Measurements from ENCODE around the gene DCAF12.

The DCAF12 gene

DNA sequence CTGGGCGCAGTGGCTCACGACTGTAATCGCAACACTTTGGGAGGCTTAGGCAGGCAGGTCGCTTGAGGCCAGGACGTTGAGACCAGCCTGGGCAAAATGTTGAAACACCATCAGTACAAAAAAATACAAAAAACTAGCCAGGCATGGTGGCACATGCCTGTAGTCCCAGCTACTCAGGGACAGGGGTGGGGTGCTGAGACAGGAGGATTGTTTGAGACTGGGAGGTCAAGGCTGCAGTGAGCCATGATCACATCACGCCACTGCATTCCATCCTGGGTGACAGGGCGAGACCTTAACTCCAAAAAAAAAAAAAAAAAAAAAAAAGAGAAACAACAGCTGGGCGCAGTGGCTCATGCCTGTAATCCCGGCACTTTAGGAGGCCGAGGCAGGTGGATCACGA is 23.7 kb downstream of the DCAF12 start:
- TF ChIP-seq POLR2A (IDR thresholded peaks at IDR 0.05; ENCODE audit: low read length) (no peak), GATA1 (IDR thresholded peaks at IDR 0.05; ENCODE audit: low read depth, low read length) (no peak)
- no peak for DNase-seq

DNA sequence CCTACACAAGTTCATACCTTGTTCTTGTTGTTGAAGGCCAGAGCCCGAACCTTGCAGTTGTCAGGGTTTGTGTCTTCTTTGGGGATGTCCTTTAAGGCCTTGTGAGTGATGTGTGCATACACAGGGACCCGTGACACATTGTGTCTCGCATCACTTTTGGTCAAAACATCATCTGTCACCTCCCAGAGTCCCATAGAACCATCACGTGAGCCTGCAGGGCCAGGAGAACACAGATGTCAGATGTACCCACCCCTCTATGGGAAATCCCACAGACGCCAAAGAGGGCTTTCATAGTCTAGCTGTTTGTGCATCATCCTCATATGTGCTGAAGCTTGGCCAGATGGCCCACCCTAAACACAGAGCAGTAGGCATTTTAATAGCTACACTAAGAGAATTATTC is 28.2 kb downstream of the DCAF12 start:
- TF ChIP-seq GATA1 (IDR thresholded peaks at IDR 0.05; ENCODE audit: low read depth, low read length) (no peak), POLR2A (IDR thresholded peaks at IDR 0.05; ENCODE audit: low read length) (no peak)
- no peak for DNase-seq

DNA sequence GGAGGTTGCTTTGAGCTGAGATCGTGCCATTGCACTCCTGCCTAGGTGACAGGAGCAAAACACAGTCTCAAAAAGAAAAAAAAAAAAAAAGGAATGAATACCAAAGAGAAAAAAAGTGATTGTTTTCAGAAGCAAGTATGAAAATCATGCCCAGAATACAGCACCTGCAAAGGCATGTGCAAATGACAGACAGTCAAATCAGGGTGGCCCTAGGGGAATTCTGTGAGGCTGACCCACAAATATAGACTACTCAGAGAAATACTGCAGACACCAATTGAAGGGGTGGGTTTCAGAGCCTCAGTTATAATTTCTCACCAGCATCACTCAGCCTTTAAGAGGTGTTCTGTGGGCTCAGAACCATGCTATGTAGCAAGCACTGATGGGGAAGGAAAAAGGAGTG is 28.6 kb downstream of the DCAF12 start:
- DNase-seq = no peak
- TF ChIP-seq POLR2A (IDR thresholded peaks at IDR 0.05; ENCODE audit: low read length) (no peak), GATA1 (IDR thresholded peaks at IDR 0.05; ENCODE audit: low read depth, low read length) (no peak)

DNA sequence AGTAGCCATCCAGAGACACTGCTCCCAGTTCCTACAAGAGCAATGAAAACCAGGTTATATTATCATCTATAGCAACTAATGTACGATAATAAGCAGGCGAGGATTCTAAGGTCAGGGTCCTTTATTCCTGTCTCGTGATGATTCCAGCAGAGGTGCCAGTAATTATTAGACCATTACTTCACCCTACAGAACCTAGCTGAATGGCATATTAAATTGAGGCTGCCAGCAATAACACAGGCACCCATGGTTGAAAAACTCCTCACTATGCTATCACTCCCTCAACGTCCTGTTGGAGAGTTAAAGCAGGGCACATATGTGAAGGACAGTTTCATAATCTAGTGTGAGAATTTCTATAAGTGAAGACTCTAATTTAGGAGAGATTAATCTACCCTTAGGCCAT is 29.7 kb downstream of the DCAF12 start:
- TF ChIP-seq GATA1 (IDR thresholded peaks at IDR 0.05; ENCODE audit: low read depth, low read length) (no peak), POLR2A (IDR thresholded peaks at IDR 0.05; ENCODE audit: low read length) (no peak)
- no peak for DNase-seq

DNA sequence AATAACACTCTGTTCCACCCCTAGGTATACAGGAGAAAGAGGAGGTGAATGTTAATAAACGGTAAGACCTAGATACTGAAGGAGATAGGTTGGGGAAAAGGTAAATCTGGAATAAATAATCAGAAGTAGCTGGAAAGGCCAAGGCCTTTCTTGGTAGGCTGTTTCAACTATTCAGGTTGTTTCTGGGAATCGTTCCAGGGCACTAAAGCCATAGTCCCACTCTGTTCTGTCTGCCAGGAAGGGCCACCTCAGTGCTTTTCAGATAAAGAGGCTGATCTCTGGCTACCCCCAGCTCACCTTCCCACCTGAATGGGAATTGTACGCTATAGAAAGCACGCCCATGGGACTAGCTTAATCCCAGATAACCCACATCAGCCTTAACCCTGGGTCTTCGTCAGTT is 32.9 kb downstream of the DCAF12 start:
- no peak for TF ChIP-seq GATA1 (IDR thresholded peaks at IDR 0.05; ENCODE audit: low read depth, low read length)
- TF ChIP-seq POLR2A (IDR thresholded peaks at IDR 0.05; ENCODE audit: low read length) = no peak
- no peak for DNase-seq

DNA sequence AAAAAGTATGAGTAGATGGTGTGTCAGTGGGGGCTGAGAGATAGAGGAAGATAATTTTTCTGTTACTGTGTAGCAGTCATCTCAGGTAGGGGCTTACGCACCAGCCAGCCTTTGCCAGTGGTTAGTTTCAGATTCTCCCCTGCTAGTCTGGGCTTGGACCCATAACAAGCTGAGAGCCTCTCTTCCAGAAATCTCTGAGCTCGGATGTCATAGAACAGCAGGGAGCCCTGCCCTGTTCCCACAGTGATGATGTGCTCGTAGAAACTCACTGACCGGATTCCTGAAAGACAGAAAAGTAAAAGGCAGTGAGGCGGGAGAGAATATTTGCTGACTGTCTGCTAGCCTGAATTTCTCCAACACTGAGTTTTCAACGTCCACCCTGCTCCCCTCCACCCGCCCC is 37.2 kb downstream of the DCAF12 start:
- no peak for TF ChIP-seq GATA1 (IDR thresholded peaks at IDR 0.05; ENCODE audit: low read depth, low read length)
- no peak for TF ChIP-seq POLR2A (IDR thresholded peaks at IDR 0.05; ENCODE audit: low read length)

DNA sequence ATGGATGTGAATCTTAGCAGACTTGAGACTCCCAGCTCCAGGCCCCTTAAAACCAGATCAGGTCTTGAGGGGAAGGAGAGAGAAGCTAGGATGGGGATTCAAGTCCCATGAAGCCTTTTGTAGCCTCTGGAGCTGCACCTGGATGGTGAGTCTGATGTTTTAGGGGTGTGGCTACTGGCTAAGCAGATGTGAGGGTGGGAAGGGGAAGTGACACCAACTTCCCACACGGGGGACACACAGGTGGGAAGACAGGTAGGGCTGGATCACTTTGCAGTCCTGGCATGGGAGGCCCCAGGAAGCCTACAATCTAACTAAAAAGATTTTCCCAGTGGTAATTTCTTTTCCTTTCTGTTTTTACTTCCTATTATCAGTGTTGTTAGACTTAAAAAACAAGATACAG is 39.1 kb downstream of the DCAF12 start:
- TF ChIP-seq GATA1 (IDR thresholded peaks at IDR 0.05; ENCODE audit: low read depth, low read length) = no peak
- no peak for DNase-seq

More for the DNA sequence above, 37.2 kb downstream of the DCAF12 start:
- DNase-seq = no peak

DNA sequence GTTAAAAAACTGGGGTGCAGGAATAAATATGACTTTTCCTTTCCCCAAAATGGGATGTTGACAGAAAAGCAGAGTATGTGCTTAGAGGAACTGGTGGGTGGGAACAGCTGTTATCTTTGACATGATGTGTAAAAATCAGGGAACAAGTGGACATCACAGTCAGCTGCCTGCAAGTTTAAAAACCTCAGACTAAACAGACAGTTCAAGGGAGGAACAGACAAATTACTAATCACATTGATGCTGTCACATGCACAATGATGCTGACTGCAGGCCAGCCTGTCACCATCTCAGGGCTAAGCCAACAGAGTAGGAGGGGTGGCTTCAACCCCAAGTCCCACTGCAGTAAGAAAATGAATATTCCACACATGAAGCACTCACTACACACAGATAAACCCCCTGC is 39.6 kb downstream of the DCAF12 start:
- DNase-seq = no peak
- TF ChIP-seq GATA1 (IDR thresholded peaks at IDR 0.05; ENCODE audit: low read depth, low read length) (no peak), POLR2A (IDR thresholded peaks at IDR 0.05; ENCODE audit: low read length) (no peak)

DNA sequence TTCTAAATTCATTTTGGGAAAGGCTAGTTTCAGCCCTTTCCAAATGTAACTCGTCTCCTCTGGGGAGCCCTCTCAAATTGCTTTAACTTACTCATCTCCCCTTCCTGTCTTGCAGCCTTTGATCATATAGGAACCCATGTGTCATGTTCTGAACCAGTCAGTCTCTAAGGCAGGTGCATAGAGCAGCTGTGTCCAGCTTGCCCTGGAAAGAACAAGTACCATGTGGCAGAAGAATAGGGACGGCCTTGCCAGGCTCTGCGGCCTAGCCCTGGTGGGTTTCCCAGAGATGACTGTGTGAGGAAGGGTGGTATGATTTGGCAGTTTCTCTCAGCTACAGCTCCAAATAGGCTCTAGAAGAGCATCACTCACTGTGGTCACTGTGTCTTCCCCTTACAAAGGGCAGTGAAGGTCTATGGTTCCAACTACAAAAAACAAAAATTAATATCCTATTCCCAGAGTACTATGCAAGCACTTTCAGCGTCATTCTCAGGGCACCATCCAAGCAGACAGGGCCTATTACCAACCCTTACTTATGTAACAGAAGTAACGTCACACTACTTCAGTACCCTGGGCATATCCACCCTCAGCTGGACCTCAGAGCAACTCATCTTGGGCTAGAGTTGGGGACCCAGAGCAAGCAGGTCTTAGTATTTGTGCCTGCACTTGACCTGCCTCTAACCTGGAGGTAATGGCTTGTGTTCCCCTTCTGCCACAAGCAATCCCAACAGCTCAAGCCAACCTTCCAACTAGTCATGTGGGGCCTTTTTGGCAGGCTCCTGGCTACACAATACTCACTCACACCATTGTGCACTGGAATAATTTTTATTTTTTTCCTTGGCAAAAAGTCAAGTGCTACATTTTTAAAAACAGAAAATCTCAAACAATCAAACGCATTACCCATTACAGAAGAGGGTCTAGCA is 40.7 kb downstream of the DCAF12 start:
- no peak for DNase-seq
- TF ChIP-seq GATA1 (IDR thresholded peaks at IDR 0.05; ENCODE audit: low read depth, low read length) = no peak
- no peak for TF ChIP-seq POLR2A (IDR thresholded peaks at IDR 0.05; ENCODE audit: low read length)

DNA sequence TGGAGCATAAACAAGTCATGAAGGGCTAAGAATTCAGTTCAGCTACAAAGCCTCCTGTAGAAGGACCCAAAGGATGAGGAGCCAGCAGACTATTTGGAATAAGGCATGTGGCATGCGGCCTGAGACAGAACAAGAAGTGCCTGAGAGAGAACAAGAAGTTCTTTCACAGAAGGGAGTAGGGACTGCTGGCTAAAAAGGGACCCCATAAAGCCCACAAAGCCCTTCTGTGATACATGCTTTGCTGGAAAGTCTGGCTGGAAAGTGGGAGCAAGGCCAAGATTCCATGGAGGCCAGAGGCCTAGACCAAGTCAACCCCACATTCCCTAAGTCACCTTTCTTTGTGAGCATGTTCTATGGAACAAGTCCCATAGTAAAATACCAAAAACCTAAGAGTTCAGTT is 41.9 kb downstream of the DCAF12 start:
- no peak for DNase-seq
- TF ChIP-seq POLR2A (IDR thresholded peaks at IDR 0.05; ENCODE audit: low read length) (no peak), GATA1 (IDR thresholded peaks at IDR 0.05; ENCODE audit: low read depth, low read length) (no peak)

DNA sequence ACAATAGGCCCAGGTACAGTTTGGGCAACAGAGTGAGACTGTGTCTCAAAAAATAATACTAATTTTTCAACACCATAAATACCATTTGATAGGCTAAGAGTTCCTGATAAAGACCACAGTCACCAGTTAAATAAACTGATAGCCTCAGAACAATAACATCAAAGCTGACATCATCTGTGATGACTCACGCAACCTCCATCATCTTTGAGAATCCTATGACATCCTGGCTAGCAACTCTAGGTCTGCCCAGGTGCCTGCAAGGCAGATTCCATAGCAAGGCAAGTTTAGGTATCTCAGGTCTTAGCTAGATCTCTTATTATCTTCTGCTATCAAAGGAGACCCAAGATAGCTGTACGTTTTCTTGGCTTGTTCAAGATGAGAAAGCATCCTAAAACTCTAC is 47.3 kb downstream of the DCAF12 start:
- DNase-seq = peak in 1 of 2 experiments; percentile 18
- TF ChIP-seq POLR2A (IDR thresholded peaks at IDR 0.05; ENCODE audit: low read length) = no peak
- no peak for TF ChIP-seq GATA1 (IDR thresholded peaks at IDR 0.05; ENCODE audit: low read depth, low read length)

DNA sequence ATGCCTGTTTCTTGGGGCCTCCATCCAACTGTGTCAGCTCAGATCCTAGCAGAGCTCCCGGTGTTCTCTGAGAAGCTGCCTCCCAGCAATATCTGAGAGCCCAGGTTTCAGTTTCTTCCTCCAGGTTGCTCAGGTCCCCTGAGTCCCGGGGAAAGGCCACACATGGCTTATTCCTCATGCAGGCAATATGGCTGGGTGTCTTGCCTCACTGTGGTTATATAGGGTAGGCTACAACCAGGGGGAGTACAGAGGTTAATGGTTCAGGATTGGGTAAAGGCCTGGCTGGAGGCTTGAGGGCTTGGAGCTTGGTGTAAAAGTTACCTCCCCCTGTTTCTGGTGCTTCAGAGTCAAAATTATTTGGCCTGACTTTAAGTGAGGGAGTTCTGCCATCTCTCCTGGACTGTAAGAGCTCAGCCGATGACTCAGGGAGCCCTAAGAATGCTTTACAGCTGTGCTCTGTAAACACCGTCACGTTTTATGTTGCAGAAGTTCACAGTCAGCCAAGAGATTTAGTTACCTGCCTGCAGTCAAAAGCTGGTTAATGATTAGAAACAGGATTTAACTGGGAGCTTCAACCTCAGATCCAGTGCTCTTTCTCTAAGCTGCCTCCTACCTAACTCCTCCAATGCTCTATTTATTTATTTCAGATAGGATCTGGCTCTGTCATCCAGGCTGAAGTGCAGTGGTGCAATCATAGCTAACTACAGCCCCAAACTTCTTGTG is 53.5 kb downstream of the DCAF12 start:
- DNase-seq = no peak
- TF ChIP-seq GATA1 (IDR thresholded peaks at IDR 0.05; ENCODE audit: low read depth, low read length) (no peak), POLR2A (IDR thresholded peaks at IDR 0.05; ENCODE audit: low read length) (no peak)

DNA sequence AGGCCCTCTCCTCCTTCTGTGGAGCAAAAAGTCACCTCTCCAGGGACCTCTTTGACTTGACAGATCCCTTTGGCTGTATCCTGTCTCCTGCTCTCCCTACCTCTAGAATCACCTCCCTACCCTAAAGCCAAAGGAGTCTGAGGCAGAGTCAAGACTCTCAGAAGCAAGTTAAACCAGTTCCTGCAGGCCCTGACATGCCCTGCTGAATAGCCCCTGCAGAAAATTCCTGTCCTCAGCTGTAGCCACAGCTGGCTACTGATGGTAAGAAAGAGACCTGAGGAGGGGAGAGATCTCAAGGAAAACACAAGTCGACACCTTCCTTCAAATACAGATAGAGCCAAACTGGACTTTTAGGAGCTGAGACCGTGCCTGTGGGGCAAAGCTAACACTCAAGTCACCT is 54.1 kb downstream of the DCAF12 start:
- TF ChIP-seq GATA1 (IDR thresholded peaks at IDR 0.05; ENCODE audit: low read depth, low read length) = no peak
- TF ChIP-seq POLR2A (IDR thresholded peaks at IDR 0.05; ENCODE audit: low read length) = no peak
- DNase-seq = no peak

DNA sequence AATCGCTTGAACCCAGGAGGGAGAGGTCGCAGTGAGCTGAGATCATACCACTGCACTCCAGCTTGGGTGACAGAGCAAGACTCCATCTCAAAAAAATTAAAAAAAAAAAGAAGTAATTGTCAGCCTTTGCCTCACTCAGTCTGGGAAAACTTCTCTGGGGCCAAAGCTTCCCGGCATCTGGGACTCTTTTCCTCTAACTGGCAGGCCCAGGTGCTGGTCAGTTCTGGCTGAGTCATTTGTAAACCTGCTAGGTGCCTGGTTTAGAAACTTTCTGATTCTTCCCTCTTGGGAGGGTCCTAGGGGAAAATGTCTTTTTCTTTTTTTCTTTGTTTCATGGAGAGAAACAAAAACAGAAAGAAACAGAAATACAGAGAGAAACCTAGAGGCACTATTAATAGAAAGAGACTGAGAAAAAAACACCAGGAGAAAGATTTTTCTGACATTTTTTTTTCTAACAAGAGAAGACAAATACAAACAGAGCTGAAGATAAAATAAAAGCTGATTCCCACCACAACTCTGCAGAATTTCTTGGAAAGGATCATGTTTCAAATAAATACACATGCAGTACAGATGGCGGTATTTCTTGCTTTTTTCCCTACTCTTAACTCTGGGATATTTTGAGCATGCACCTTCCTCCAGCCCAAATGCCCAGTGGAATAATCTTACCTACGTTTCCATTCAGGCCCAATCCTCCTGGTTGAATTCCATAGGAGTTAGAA is 55.7 kb downstream of the DCAF12 start:
- TF ChIP-seq POLR2A (IDR thresholded peaks at IDR 0.05; ENCODE audit: low read length) = no peak
- no peak for TF ChIP-seq GATA1 (IDR thresholded peaks at IDR 0.05; ENCODE audit: low read depth, low read length)
- no peak for DNase-seq

Measured in erythroblast (primary cell).